Thyroid gland (tissue), 4 donors: Measurements from ENCODE around the gene CDH20.

ENCODE experiments used
- CTCF ChIP-seq, 6 experiments: fragments of 200-600 bp in 3 of 6; fragments of 450-650 bp in 3 of 6; sonication (generic) in 3 of 6; IDR thresholded peaks; one replicate each; pipeline ENCODE4 v1.5.1; 2016 to 2019; ENCODE audit warnings: antibody characterized with exemption in 6 of 6, mild to moderate bottlenecking in 2 of 6, inconsistent platforms in 1 of 6, moderate library complexity in 1 of 6
- POLR2A ChIP-seq, 2 donors: fragments of 450-650 bp; IDR thresholded peaks; one replicate each; pipeline ENCODE4 v1.6.1; 2017; ENCODE audit warnings: antibody characterized with exemption in 2 of 2, mild to moderate bottlenecking in 2 of 2, moderate library complexity in 1 of 2

- no peak for TF ChIP-seq CTCF (IDR thresholded peaks at IDR 0.05)
- no peak for TF ChIP-seq POLR2A (IDR thresholded peaks at IDR 0.05)
These were observed 219.9 kb downstream of the CDH20 start for GRCh38 chr18:61553045-61553659.
